Uterus (tissue), 2 donors: ENCODE results near the gene ARID3C.

Experiments
- POLR2A ChIP-seq, 2 donors: fragments of 450-650 bp; IDR thresholded peaks; one replicate each; pipeline ENCODE4 v1.6.1; 2016; ENCODE audit warnings: antibody characterized with exemption in 2 of 2, mild to moderate bottlenecking in 1 of 2, moderate library complexity in 1 of 2
- TF ChIP-seq, protein P1 (sequence below), 4 experiments: fragments of 200-600 bp in 2 of 4; fragments of 450-650 bp in 2 of 4; sonication (generic) in 2 of 4; IDR thresholded peaks; one replicate each; pipeline ENCODE4 v1.5.1; 2016 to 2019; ENCODE audit warnings: antibody characterized with exemption in 4 of 4, mild to moderate bottlenecking in 2 of 4, moderate library complexity in 1 of 4

- no peak for TF ChIP-seq POLR2A (IDR thresholded peaks at IDR 0.05)
- TF ChIP-seq, protein P1, sequence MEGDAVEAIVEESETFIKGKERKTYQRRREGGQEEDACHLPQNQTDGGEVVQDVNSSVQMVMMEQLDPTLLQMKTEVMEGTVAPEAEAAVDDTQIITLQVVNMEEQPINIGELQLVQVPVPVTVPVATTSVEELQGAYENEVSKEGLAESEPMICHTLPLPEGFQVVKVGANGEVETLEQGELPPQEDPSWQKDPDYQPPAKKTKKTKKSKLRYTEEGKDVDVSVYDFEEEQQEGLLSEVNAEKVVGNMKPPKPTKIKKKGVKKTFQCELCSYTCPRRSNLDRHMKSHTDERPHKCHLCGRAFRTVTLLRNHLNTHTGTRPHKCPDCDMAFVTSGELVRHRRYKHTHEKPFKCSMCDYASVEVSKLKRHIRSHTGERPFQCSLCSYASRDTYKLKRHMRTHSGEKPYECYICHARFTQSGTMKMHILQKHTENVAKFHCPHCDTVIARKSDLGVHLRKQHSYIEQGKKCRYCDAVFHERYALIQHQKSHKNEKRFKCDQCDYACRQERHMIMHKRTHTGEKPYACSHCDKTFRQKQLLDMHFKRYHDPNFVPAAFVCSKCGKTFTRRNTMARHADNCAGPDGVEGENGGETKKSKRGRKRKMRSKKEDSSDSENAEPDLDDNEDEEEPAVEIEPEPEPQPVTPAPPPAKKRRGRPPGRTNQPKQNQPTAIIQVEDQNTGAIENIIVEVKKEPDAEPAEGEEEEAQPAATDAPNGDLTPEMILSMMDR (IDR thresholded peaks at IDR 0.05), result no peak
Observed at GRCh38 chr9:34615132-34615531, 13.7 kb downstream of the ARID3C start.
